ENCODE measurements around the gene JAZF1.

Gene JAZF1

GRCh38 chr7:27917119-27917518, 263.5 kb downstream of the JAZF1 start:
- TF ChIP-seq ZC3H10 (CRISPR knock-in tag; IDR thresholded peaks at IDR 0.05) (no peak), TSHZ2 (CRISPR knock-in tag; IDR thresholded peaks at IDR 0.05) (no peak), ESRRG (CRISPR knock-in tag; IDR thresholded peaks at IDR 0.05) (no peak), SNAI2 (CRISPR knock-in tag; IDR thresholded peaks at IDR 0.05) (no peak), ISL1 (CRISPR knock-in tag; IDR thresholded peaks at IDR 0.05) (no peak), ZFP3 (CRISPR knock-in tag; IDR thresholded peaks at IDR 0.05) (no peak), ZNF70 (CRISPR knock-in tag; IDR thresholded peaks at IDR 0.05) (no peak), RARB (CRISPR knock-in tag; IDR thresholded peaks at IDR 0.05) (no peak), ZFP30 (CRISPR knock-in tag; IDR thresholded peaks at IDR 0.05) (no peak), POU6F1 (CRISPR knock-in tag; IDR thresholded peaks at IDR 0.05; ENCODE audit: borderline replicate concordance, low read depth) (no peak), PPARA (CRISPR knock-in tag; IDR thresholded peaks at IDR 0.05; ENCODE audit: borderline replicate concordance) (no peak), ARNTL (CRISPR knock-in tag; IDR thresholded peaks at IDR 0.05; ENCODE audit: borderline replicate concordance, low read depth) (no peak), GLIS3 (CRISPR knock-in tag; IDR thresholded peaks at IDR 0.05) (no peak)

GRCh38 chr7:27916372-27916771, 264.2 kb downstream of the JAZF1 start:
- TF ChIP-seq ZNF70 (CRISPR knock-in tag; IDR thresholded peaks at IDR 0.05) (no peak), ZNF565 (CRISPR knock-in tag; conservative IDR thresholded peaks at IDR 0.05; ENCODE audit: low read depth) (no peak), GLIS3 (CRISPR knock-in tag; IDR thresholded peaks at IDR 0.05) (no peak), CREB5 (CRISPR knock-in tag; IDR thresholded peaks at IDR 0.05; ENCODE audit: low read depth) (no peak), OSR1 (CRISPR knock-in tag; IDR thresholded peaks at IDR 0.05) (no peak), ZNF8 (CRISPR knock-in tag; IDR thresholded peaks at IDR 0.05) (no peak), ZFP3 (CRISPR knock-in tag; IDR thresholded peaks at IDR 0.05) (no peak), ESRRG (CRISPR knock-in tag; IDR thresholded peaks at IDR 0.05) (no peak), TOX (CRISPR knock-in tag; IDR thresholded peaks at IDR 0.05; ENCODE audit: borderline replicate concordance) (no peak)
- ATAC-seq, result no peak

More at GRCh38 chr7:27917119-27917518, 263.5 kb downstream of the JAZF1 start:
- ATAC-seq, result no peak

GRCh38 chr7:27914409-27914808, 266.2 kb downstream of the JAZF1 start:
- TF ChIP-seq ZNF565 (CRISPR knock-in tag; conservative IDR thresholded peaks at IDR 0.05; ENCODE audit: low read depth) (no peak), ZFP3 (CRISPR knock-in tag; IDR thresholded peaks at IDR 0.05) (no peak), GLIS3 (CRISPR knock-in tag; IDR thresholded peaks at IDR 0.05) (no peak), ISL1 (CRISPR knock-in tag; IDR thresholded peaks at IDR 0.05) (no peak), ZFP30 (CRISPR knock-in tag; IDR thresholded peaks at IDR 0.05) (no peak), SNAI2 (CRISPR knock-in tag; IDR thresholded peaks at IDR 0.05) (no peak), POU6F1 (CRISPR knock-in tag; IDR thresholded peaks at IDR 0.05; ENCODE audit: borderline replicate concordance, low read depth) (no peak), ARNTL (CRISPR knock-in tag; IDR thresholded peaks at IDR 0.05; ENCODE audit: borderline replicate concordance, low read depth) (no peak), ZNF8 (CRISPR knock-in tag; IDR thresholded peaks at IDR 0.05) (no peak)
- no peak for ATAC-seq

GRCh38 chr7:27912751-27913150, 267.8 kb downstream of the JAZF1 start:
- TF ChIP-seq TOX (CRISPR knock-in tag; IDR thresholded peaks at IDR 0.05; ENCODE audit: borderline replicate concordance) (no peak), ESRRG (CRISPR knock-in tag; IDR thresholded peaks at IDR 0.05) (no peak), CSRNP3 (CRISPR knock-in tag; IDR thresholded peaks at IDR 0.05) (no peak), TSHZ2 (CRISPR knock-in tag; IDR thresholded peaks at IDR 0.05) (no peak), PPARA (CRISPR knock-in tag; IDR thresholded peaks at IDR 0.05; ENCODE audit: borderline replicate concordance) (no peak)
- no peak for ATAC-seq
